HG03575 (cell line): ENCODE results near the gene CCDC87.
"Not testable (repeated sequence)": the region's sequence is repeated elsewhere in the genome, so short reads cannot be mapped to it uniquely, and the experiment has no call there.

Experiments
- ATAC-seq: cut with Tn5 transposase; IDR thresholded peaks from one replicate; pipeline ENCODE4 v1.9.1; 2021; ENCODE audit not compliant: unreplicated experiment, insufficient number of reproducible peaks, low FRiP score; ENCODE audit errors: extremely low read depth

Gene CCDC87

DNA sequence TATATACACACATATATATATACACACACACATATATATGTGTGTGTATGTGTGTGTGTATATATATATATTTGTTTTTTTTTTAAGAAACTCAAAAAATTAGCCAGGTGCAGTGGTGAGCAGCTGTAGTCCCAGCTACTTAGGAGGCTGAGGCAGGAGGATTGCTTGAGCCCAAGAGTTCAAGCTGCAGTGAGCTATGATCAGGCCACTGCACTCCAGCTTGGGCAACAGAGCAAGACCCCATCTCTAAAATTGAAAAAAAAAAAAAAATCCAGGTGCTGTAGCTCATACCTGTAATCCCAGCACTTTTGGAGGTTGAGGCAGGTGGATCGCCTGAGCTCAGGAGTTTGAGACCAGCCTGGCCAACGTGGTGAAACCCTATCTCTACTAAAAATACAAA is 3.5 kb downstream of the CCDC87 start:
- ATAC-seq = not testable (repeated sequence)

- no peak for ATAC-seq
Measured at GRCh38 chr11:66586136-66586535, 6.7 kb downstream of the CCDC87 start.

DNA sequence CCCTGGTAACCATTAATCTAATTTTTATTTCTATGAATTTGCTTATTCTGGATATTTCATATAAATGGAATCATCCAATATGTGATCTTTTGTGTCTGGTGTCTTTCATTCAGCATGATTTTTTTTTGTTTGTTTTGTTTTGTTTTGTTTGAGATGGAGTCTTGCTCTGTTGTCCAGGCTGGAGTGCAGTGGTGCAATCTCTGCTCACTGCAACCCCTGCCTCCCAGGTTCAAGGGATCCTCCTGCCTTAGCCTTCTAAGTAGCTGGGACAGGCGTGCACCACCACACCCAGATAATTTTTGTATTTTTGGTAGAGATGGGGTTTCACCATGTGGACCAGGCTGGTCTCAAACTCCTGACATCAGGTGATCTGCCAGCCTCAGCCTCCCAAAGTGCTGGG is 7.4 kb downstream of the CCDC87 start:
- ATAC-seq = not testable (repeated sequence)

GRCh38 chr11:66582565-66583147 is 10.2 kb downstream of the CCDC87 start:
- ATAC-seq = not testable (repeated sequence)

DNA sequence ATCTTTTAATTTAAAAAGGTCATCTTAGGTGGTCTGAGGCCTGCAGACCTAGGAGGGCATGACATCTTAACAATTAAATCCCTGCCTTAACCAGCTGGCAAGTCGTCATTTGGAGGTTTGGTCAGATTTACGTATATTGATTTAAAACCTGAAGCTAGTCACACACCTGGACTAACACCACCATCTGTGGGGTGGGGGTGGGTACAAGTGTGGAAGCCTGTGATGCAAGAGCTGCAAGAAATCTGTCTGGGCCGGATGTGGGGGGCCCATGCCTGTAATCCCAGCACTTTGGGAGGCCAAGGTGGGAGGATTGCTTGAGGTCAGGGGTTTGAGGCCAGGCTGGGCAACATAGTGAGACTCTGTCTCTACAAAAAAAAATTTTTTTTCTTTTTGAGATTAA is 11.6 kb downstream of the CCDC87 start:
- ATAC-seq = no peak

GRCh38 chr11:66580803-66581202 is 12.1 kb downstream of the CCDC87 start:
- ATAC-seq = no peak

DNA sequence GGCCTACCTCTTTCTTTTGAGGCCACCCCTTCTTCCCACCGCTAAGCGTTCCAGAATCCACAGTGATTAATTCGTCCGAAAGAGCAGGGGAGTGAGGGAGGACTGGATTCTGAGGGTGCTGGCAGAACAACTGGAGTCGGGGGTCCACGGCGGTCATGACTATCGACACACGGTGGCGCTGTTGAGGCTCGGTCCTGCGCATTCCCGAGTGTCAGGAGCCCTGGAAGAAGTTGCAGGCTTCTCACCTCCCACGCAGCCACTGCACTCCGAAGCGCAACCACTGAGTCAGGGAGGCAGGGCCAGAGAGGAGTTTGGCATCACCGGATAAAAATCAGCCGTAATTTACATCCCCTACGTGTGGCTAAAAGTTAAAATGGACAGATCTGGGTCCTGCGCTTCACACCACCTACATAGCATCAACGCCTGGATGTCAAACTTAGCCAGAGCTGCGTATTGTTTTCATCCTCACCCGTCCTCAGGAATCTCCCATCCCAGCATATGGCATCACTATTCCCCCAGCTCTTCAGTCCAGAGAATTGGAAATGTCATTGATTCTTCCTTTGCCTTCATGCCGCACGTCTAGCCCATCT is 13.8 kb downstream of the CCDC87 start:
- ATAC-seq = no peak

GRCh38 chr11:66570850-66571180 is 22.0 kb downstream of the CCDC87 start:
- ATAC-seq = no peak

DNA sequence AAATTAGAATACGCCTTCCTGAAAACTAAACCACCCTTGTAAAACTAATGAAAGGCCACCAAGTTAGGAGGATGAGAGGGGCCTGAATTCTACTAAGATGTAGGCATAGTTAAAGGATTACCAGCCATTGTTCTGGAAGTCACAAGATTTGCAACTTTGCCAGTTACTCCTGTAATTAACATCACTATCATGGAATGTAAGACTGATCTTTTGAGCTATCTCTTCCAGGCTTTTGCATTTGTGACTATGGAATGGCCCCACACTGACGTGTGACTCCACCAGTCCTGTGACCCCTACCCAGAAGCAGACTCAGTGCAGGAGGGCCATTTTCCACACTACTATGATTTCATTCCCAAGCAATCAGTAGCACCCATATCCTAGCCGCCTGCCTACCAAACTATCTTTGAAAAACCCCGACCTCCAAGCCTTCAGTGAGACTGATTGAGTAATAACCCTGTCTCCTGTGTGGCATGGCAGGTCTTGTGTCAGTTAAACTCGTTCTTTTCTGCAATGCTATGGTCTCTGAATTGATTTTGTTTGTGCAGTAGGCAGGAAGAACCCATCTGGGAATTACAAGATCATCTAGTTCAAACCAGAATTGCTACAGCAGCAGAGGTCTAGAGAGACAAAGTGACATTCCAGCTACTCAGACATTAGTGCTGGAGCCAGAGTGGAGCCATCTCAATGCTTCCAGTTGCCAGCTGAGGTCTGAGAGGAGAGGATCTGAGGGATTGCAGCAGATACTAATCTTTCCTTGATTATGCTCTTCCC is 22.6 kb downstream of the CCDC87 start:
- ATAC-seq = no peak

- no peak for ATAC-seq
Measured at GRCh38 chr11:66569076-66569475, 23.8 kb downstream of the CCDC87 start.

DNA sequence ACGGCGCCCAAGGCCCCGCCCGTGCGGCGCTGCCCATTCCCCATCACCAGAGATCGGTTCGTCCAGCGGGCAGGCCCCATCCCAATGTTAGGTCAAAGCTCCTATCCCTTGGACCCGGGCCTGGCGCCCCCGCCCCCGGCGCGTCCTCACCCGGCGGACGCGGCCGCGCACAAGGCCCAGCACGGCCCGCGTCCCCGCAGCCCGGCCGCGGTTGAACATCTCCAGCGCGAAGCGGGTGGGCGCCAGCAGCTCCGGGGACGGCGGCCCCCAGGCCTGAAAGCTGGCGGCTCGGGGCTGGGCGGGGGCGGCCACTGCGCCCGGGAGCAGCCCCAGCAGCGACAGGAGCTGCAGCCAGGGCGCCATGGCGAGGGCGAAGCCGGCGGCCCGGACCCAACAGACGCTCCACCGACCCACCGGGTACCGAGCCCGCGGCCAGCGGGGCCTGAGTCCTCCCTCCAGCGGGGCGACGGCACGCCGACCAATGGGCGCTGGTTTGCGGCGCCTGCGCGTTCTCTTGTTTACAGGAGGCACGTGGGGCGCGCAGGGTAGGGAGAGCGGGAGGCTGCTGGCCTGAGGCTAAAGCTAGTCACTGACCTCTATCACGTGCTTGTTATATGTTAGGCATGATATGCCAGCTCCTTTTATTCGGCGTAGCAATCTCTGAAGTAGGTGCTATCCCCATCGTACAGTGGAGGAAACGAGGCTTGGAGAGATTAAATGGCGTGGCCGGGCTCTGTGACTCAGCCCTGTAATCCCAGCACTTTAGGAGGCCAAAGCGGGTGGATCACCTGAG is 24.5 kb downstream of the CCDC87 start, which contains the start of gene CTSF:
TSS of gene CTSF (minus strand) at position 483 of the 793 bp plus-strand sequence. CDS start at position 363, 120 bp downstream.
- ATAC-seq = no peak

- no peak for ATAC-seq
Measured at GRCh38 chr11:66567787-66568123, 25.1 kb downstream of the CCDC87 start.

- ATAC-seq = no peak
Measured at GRCh38 chr11:66566221-66566620, 26.6 kb downstream of the CCDC87 start.

DNA sequence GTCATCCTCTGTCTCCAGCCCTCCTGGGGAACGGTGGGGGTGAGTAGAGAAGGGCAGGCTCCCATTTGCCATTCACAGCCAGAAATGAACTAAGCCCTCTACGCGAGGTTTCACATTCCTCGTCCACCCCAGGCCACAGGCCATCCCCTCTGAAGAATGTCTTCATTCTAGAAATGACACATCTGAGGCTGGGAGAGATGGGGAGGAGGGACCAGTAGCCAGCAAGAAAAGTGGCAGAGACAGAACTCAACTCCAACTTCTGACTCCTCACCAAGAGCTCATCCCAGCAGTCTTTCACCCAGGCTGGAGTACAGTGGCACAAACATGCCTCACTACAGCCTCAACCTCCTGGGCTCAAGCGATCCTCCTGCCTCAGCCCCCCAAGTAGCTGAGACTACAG is 27.9 kb downstream of the CCDC87 start:
- no peak for ATAC-seq

DNA sequence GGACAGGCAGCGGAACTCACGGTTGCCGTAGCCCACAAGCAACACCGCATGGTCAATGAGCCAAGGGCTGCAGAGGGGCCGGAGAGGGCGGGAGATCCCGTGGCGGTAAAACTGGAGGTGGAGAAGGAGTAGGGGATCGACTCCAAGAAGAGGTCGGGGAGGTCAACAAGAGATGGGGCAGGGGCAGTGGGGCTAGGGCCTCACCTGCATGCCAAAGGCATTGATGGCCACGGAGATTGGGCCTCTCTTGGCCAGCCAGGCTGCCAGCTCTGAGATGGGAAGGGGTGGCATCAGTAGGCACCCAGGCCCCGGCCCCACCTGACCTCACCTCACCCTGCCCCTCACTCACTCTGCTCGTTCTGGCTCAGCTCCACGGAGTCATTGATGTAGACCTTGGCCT is 28.3 kb downstream of the CCDC87 start:
- no peak for ATAC-seq

DNA sequence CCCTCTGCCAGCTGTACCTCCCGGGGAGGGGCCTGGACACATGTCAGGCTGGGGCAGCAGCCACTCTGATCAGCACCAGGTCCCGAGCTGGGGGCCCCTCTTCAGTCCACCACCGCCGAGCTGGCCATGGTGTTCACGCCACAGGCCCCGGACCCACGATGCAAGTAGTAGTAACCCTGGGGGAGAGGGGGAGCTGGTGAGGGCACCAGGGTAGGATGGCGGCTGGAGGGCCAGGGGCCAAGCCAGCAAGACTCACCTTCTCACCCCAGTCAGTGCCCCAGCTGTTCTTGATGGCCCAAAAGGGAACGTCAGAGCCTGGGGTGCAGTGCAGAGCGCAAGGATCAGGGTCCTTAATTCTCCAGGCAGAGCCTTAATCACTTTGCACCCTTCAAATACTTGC is 29.0 kb downstream of the CCDC87 start:
- no peak for ATAC-seq

GRCh38 chr11:66562907-66563583 is 29.8 kb downstream of the CCDC87 start:
- ATAC-seq = no peak

- no peak for ATAC-seq
Measured at GRCh38 chr11:66562275-66562674, 30.6 kb downstream of the CCDC87 start.

- ATAC-seq = no peak
Measured at GRCh38 chr11:66561975-66562248, 31.0 kb downstream of the CCDC87 start.
